Inflammatory macrophage (primary cell): ENCODE results near the gene TTC21A.

Source experiments
- DNase-seq, 2 donors: peaks; one replicate each; pipeline ENCODE4 v3.0.0-alpha.2; 2020 to 2022

TTC21A gene

DNA sequence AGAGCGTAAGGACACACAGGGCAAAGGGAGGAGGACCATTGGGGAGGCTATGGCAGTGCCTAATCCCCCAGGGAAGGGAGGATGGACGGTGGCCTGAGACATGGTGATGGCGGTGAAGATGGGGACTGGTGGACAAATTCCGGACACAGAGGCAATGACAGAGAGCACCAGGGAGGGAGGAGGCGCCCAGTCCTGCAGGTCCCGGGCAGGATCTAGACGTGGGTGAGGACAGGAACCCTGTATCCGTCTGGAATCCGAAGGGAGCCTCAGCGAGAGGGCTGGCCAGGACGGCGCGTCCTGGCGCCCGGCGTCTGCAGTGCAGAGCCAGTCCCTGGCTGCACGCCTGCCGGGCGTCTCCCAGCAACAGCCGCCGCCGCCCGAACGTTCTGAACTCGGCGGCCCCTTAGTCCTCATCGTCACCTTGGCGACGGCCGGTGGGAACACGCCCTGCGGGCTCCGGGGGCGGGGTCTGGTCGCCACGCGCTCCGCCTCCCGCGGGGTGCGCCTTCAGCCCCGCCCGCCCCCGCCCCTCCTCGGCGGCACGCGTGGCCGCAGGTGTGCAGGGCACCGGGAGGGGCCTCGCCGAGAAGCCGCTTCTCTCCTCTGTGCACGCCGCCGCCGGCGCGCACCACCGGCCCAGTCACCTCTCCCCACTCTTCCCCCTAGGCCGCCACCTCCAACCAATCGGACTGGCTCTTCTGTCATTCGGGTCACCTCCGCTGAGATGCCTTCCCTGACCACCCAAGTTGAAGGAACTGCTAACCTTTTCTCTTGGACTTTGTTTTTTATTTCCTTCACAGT is 73.3 kb downstream of the TTC21A start:
- DNase-seq: peak; percentile 51 to 55

- DNase-seq: no peak
Observed at GRCh38 chr3:39181408-39182335, 74.2 kb downstream of the TTC21A start.

GRCh38 chr3:39183211-39184080 is 76.0 kb downstream of the TTC21A start:
- no peak for DNase-seq

DNA sequence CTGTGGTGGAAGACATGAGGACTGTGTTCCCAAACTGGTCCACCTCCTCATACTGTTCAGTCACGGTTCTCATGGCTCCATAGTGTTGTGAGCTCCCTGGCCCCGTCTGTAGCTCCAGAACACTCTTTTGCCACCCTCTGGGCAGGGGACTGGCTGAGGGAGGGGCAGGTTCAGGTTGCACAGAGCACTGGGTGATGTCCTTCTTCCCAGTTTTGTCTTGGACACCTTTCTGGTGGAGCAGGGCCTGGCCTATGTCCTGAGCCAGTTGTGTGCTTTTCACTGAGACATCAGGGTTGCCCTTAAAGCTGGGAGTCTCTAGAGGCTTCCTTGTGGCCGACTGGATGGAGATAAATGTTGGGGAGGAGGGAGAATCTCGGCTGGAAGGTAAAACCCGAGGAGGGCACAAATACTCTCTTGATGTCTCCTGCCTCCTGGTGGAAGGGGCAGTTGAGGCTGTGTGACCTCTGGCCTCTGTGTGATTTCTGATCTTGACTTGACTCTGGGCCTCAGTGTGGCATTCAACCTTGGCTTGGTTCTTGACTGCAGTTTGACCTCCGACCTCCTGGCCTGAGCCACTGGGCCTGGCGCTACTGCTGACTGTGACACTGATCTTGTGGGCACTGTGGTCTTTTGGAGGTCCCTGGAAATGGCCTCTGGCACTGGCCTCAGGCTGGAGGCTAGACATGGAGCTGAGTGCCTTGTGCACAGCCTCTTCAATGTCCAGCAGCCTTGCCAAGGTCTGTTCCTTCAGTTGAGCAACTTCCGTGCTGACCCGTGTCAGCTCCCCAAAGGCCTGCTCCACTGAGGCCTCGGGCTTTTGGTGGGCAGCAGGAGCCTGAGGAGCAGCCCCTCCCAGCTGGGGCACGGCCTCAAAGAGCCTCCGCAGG is 76.8 kb downstream of the TTC21A start:
- no peak for DNase-seq

GRCh38 chr3:39184968-39185285 is 77.4 kb downstream of the TTC21A start:
- no peak for DNase-seq

DNA sequence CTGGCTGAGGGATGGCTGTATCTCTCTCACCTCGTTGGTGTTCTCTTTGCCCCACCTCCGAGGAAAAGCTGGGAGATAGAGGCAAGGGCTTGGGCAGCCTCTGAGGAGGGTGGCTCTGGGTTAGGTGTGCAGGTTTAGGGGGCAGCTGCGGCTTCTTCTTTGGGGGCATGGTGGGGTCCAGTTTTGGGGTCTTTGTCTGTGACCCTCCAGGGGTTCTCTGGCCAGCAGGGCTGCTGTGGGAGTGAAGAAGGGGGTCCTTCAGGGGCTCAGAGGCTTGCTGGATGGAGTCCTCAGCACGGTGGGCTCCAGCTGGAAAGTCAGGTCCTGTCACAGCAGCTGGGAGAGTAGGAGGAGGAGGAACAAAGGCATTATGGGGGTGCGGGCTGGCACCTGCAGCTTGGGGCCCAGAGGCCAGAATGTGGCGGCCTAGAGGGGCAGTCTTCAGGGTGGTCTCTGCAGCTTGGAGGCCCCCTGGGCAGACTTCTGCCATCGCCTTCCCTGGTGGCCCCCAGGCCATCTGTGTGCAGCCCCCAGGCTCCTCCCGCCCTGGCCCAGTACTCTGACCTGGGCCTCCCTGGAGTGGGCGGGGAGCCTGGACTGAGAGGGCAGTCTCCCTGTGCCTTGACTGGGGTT is 78.0 kb downstream of the TTC21A start:
- DNase-seq: no peak

DNA sequence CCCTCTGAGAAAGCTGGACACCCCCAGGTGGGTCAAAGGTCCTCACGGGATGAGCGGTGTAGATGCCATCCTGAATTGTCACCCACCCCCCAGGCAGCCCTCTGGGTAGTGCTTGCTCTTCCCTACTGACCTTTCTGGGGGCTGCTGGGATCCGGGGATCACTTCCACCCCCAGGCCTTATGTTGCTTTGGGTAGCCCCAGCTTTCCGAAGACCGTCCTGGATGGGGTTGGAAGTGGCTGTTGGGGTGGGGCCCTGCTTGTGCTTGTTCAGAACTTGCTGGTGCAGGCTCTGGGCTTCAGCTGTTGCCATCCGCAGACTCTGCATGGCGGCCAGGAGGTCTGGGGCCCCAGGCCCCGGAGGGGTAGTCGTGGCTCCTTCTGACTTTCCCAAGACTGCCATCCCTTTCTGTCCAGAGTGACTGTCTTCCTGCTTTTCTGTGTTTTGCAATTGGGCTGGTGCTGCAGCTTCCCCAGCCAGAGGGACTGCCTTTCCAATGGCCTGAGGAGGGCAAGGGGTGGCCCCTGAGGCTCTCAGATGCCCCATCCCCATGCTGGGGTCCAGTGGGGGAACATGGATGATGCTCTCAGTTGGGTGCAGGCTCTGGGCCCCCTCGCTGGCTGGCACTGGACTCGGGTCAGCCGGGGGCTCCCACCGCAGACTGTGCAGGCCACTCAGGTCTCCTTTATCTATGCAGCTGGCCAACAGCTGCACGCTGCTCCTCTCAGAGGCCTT is 78.6 kb downstream of the TTC21A start:
- DNase-seq: no peak

DNA sequence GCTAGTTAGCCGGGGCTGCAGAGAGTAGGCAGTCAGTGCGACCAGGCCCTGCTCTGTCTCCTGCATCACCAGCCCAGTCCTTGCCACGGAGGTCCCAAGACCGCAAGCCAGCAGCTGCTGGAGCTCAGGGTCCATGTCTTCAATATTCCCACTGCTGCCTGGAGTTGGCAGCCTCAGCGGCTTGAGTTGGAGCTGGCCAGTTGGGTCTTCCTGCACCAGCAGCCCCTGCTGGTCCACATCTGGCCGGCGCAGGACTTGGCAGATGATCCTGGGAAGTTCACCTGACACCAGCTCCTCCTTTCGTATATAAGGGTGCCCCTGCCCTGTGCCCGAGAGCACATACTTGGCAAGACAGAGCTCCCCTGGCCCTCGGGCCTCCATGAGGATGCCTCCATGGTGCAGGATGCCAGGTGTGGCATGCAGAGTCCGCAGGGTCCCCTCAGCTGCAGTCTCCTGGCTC is 79.2 kb downstream of the TTC21A start:
- no peak for DNase-seq

DNA sequence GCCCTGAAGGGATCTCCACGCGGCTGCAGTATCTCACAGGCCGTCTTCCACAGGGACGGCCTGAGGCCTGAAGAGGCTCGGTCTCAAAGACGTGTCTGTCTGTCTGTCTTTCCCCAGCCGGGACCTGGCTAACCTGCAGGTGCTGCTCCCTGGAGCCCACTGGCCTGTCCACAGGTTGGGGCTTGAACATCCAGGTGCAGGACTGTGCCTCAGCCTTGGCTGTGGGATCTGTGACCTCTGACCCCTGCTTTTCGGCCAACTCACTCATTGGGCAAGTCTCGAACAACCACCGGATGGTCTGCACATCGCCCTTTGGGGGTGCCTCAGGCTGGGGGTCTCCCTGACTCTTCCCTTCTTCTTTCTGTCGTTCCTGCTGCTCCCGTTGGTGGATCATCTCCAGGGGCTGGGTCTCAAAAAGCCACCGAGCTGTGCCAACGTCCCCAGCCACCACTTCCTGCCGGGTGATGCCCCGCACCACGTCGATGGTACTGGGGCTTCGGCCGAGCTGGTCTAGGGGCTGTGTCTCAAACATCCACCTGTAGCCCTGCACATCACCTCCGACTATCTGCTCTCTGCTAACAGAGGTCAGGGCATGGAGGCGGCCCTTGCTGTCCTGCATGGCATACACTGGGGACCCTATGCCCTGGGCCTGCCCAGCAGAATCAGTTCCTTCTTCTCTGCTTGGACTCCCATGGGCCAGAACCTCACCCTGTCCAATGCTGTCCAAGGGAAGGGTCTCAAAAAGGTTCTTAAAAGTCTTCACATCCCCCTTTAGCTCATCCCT is 80.1 kb downstream of the TTC21A start:
- no peak for DNase-seq
